ENCODE data around the gene CEP170. TPM values are rescaled to one million over a fixed set of nuclear protein-coding genes. Genes with fewer than 3 reads are reported as not detected.

CEP170 gene
- total and polyA plus RNA-seq, 2 experiments from 2014 or later, result 93.1 to 104 TPM

DNA sequence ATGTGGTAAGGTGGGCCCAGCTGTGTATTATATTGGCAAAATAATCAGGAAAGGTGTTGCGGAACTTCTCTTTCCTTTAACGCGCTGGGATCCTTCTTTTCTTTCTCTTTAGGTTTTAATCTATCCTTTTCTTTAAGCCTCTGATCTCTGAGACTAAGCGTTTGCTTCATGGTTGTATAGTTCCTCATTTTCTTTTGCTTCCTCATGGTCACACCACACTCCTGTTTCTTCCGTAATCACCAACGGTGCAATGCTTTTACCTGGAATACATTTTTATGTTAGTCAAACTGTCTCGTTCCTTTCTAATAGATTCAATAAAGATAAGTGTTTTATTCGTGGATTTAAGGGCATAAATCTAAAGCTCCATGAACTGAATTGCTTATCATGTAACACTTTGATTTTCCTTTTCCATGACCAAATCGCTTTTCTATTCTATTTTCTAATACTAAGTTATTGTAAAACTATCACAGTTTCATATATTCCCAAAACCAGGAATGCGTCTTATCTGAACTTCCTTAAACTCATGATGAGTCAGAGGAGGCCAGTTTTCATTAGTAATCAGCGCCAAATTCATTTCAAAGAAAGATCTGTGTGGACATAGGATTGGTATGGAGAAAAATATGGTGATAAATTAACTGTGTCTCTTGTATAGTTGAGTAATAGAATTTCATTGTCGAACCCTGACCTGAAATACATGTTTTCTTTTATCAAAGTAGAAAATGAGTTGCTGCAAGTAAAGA is 13.0 kb upstream of the CEP170 start:
- H4K20me1 ChIP-seq (replicated peaks; ENCODE audit: insufficient read depth), result no peaks in the 10 kb centered on the region
- no peaks in the 10 kb centered on the region for H3K79me2 ChIP-seq (replicated peaks; ENCODE audit: insufficient read depth)
- no peak for ATAC-seq
- H3K9me3 Mint-ChIP-seq, result no peaks in the 10 kb centered on the region; the same call in 2 of the 3 replicates
- no peak overlapping the region for H2AFZ ChIP-seq
- no peaks in the 10 kb centered on the region; the same call in 2 of the 3 replicates for H3K36me3 Mint-ChIP-seq (ENCODE audit: low read depth)
- no peak for DNase-seq (ENCODE audit: low spot score)
- no peaks in the 10 kb centered on the region for H3K27me3 ChIP-seq (ENCODE audit: insufficient read depth)
- H3K36me3 ChIP-seq (ENCODE audit: insufficient read depth), result no peaks in the 10 kb centered on the region
- no peak overlapping the region for H3K4me3 Mint-ChIP-seq
- peaks cover 10% of the 10 kb centered on the region; the same call in 1 of the 2 replicates for H3K4me1 ChIP-seq (ENCODE audit: insufficient read depth)
- no peaks in the 10 kb centered on the region for H3K9me2 ChIP-seq (ENCODE audit: insufficient read depth)
- H3K27me3 Mint-ChIP-seq (ENCODE audit: insufficient read depth, low read depth, poor library complexity), result no peaks in the 10 kb centered on the region
- no peak overlapping the region for H3K27ac ChIP-seq (ENCODE audit: low read depth)
- H3K4me3 ChIP-seq, result no peak overlapping the region
- no peaks in the 10 kb centered on the region for H3F3A ChIP-seq (replicated peaks; ENCODE audit: low read depth)
- no peak overlapping the region for H3K4me2 ChIP-seq
- H3K27ac Mint-ChIP-seq, result no peak overlapping the region
- H3K4me1 Mint-ChIP-seq, result peaks cover 20% of the 10 kb centered on the region
- no peak for TF ChIP-seq ZNF114 (CRISPR knock-in tag; IDR thresholded peaks at IDR 0.05)
- TF ChIP-seq CREB1 (CRISPR knock-in tag; IDR thresholded peaks at IDR 0.05; ENCODE audit: low read depth), result no peak
- TF ChIP-seq, protein P1, sequence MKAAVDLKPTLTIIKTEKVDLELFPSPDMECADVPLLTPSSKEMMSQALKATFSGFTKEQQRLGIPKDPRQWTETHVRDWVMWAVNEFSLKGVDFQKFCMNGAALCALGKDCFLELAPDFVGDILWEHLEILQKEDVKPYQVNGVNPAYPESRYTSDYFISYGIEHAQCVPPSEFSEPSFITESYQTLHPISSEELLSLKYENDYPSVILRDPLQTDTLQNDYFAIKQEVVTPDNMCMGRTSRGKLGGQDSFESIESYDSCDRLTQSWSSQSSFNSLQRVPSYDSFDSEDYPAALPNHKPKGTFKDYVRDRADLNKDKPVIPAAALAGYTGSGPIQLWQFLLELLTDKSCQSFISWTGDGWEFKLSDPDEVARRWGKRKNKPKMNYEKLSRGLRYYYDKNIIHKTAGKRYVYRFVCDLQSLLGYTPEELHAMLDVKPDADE (IDR thresholded peaks at IDR 0.05), result no peak

DNA sequence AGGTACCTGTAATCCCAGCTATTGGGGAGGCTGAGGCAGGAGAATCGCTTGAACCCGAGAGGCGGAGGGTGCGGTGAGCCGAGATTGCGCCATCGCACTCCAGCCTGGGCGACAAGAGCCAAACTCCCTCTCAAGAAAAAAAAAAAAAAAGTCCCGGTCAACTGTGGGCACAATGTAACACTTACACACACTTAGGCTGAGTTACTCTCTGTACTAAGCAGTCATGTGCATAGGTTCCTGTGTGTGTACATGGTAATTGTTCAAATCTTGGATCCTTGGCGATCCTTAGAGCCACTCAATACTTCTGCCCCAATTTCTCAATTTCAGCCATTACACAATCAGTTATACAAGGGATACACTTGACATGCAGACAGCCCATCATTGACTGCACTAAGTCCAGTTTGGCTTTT is 12.4 kb upstream of the CEP170 start:
- H3K4me1 ChIP-seq (ENCODE audit: insufficient read depth), result peaks cover 10% of the 10 kb centered on the region; the same call in 1 of the 2 replicates
- H3K9me3 Mint-ChIP-seq, result no peaks in the 10 kb centered on the region; the same call in 2 of the 3 replicates
- H3K27me3 ChIP-seq (ENCODE audit: insufficient read depth), result no peaks in the 10 kb centered on the region
- peaks cover 20% of the 10 kb centered on the region for H3K4me1 Mint-ChIP-seq
- H3K4me3 ChIP-seq, result no peak overlapping the region
- H3K27ac ChIP-seq (ENCODE audit: low read depth), result no peak overlapping the region
- no peak overlapping the region for H2AFZ ChIP-seq
- H3K79me2 ChIP-seq (replicated peaks; ENCODE audit: insufficient read depth), result no peaks in the 10 kb centered on the region
- ATAC-seq (no peak), DNase-seq (ENCODE audit: low spot score) (no peak)
- TF ChIP-seq ZNF114 (CRISPR knock-in tag; IDR thresholded peaks at IDR 0.05) (no peak), STAT1 (IDR thresholded peaks at IDR 0.05; ENCODE audit: unreplicated experiment) (no peak), CREB1 (CRISPR knock-in tag; IDR thresholded peaks at IDR 0.05; ENCODE audit: low read depth) (no peak), ZNF331 (CRISPR knock-in tag; IDR thresholded peaks at IDR 0.05; ENCODE audit: low read depth) (no peak), EZH2phosphoT487 (IDR thresholded peaks at IDR 0.05; ENCODE audit: unreplicated experiment) (no peak), NANOG (IDR thresholded peaks at IDR 0.05; ENCODE audit: borderline replicate concordance) (no peak), JUNB (IDR thresholded peaks at IDR 0.05; ENCODE audit: unreplicated experiment) (no peak)
- TF ChIP-seq, protein P2, sequence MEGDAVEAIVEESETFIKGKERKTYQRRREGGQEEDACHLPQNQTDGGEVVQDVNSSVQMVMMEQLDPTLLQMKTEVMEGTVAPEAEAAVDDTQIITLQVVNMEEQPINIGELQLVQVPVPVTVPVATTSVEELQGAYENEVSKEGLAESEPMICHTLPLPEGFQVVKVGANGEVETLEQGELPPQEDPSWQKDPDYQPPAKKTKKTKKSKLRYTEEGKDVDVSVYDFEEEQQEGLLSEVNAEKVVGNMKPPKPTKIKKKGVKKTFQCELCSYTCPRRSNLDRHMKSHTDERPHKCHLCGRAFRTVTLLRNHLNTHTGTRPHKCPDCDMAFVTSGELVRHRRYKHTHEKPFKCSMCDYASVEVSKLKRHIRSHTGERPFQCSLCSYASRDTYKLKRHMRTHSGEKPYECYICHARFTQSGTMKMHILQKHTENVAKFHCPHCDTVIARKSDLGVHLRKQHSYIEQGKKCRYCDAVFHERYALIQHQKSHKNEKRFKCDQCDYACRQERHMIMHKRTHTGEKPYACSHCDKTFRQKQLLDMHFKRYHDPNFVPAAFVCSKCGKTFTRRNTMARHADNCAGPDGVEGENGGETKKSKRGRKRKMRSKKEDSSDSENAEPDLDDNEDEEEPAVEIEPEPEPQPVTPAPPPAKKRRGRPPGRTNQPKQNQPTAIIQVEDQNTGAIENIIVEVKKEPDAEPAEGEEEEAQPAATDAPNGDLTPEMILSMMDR (conservative IDR thresholded peaks at IDR 0.05; ENCODE audit: low read depth in 2 of 2), result no peak
- TF ChIP-seq, protein P1 (IDR thresholded peaks at IDR 0.05), result no peak
- no peaks in the 10 kb centered on the region for H4K20me1 ChIP-seq (replicated peaks; ENCODE audit: insufficient read depth)
- no peaks in the 10 kb centered on the region for H3K9me2 ChIP-seq (ENCODE audit: insufficient read depth)
- no peak overlapping the region for H3K27ac Mint-ChIP-seq
- no peak overlapping the region for H3K4me3 Mint-ChIP-seq
- no peaks in the 10 kb centered on the region for H3K36me3 ChIP-seq (ENCODE audit: insufficient read depth)
- H3K36me3 Mint-ChIP-seq (ENCODE audit: low read depth), result no peaks in the 10 kb centered on the region; the same call in 2 of the 3 replicates
- no peak overlapping the region for H3K4me2 ChIP-seq
- H3K27me3 Mint-ChIP-seq (ENCODE audit: insufficient read depth, low read depth, poor library complexity), result no peaks in the 10 kb centered on the region
- no peaks in the 10 kb centered on the region for H3F3A ChIP-seq (replicated peaks; ENCODE audit: low read depth)

All from GM23338 (cell line).